ENCODE data around the gene KRTAP21-3. TPM values are rescaled to one million over a fixed set of nuclear protein-coding genes. Genes with fewer than 3 reads are reported as not detected.

KRTAP21-3 gene
- total RNA-seq, 1 donor from 2014 or later: not detected

GRCh38 chr21:30714946-30715345, 3.6 kb downstream of the KRTAP21-3 start:
- Histone ChIP-seq H3K4me3 (no peak overlapping the region), H3K36me3 (no peaks in the 10 kb centered on the region), H3K9me3 (no peaks in the 10 kb centered on the region), H3K27me3 (no peaks in the 10 kb centered on the region), H3K4me1 (no peaks in the 10 kb centered on the region), H3K27ac (no peak overlapping the region)
- intact Hi-C loops (cut with DNase I): no loop called here
- DNase-seq (ENCODE audit: extremely low spot score in 2 of 2): no peak
- TF ChIP-seq POLR2AphosphoS5 (IDR thresholded peaks at IDR 0.05; ENCODE audit: insufficient read depth in 1 of 2, low read depth in 1 of 2): no peak
- no peak for TF ChIP-seq CTCF (IDR thresholded peaks at IDR 0.05)
- no peak for TF ChIP-seq POLR2A (IDR thresholded peaks at IDR 0.05)

GRCh38 chr21:30714456-30714855, 4.1 kb downstream of the KRTAP21-3 start:
- Histone ChIP-seq H3K4me1 (no peaks in the 10 kb centered on the region), H3K36me3 (no peaks in the 10 kb centered on the region), H3K4me3 (no peak overlapping the region), H3K9me3 (no peaks in the 10 kb centered on the region), H3K27me3 (no peaks in the 10 kb centered on the region), H3K27ac (no peak overlapping the region)
- TF ChIP-seq POLR2A (IDR thresholded peaks at IDR 0.05) (no peak), POLR2AphosphoS5 (IDR thresholded peaks at IDR 0.05; ENCODE audit: insufficient read depth in 1 of 2, low read depth in 1 of 2) (no peak), CTCF (IDR thresholded peaks at IDR 0.05) (no peak)
- intact Hi-C loops (cut with DNase I): no loop called here
- no peak for DNase-seq (ENCODE audit: extremely low spot score in 2 of 2)

- TF ChIP-seq CTCF (IDR thresholded peaks at IDR 0.05) (no peak), POLR2A (IDR thresholded peaks at IDR 0.05) (no peak), POLR2AphosphoS5 (IDR thresholded peaks at IDR 0.05; ENCODE audit: insufficient read depth in 1 of 2, low read depth in 1 of 2) (no peak)
- no peaks in the 10 kb centered on the region for H3K27me3 ChIP-seq
- intact Hi-C loops (cut with DNase I): no loop called here
- H3K27ac ChIP-seq: no peak overlapping the region
- no peaks in the 10 kb centered on the region for H3K9me3 ChIP-seq
- H3K4me3 ChIP-seq: no peak overlapping the region
- H3K36me3 ChIP-seq: no peaks in the 10 kb centered on the region
- DNase-seq (ENCODE audit: extremely low spot score in 2 of 2): no peak
- no peaks in the 10 kb centered on the region for H3K4me1 ChIP-seq
Observed at GRCh38 chr21:30713766-30714165, 4.8 kb downstream of the KRTAP21-3 start.

- DNase-seq (ENCODE audit: extremely low spot score in 2 of 2): no peak
- no peaks in the 10 kb centered on the region for H3K4me1 ChIP-seq
- H3K36me3 ChIP-seq: no peaks in the 10 kb centered on the region
- no peak overlapping the region for H3K4me3 ChIP-seq
- no peak for TF ChIP-seq CTCF (IDR thresholded peaks at IDR 0.05)
- TF ChIP-seq POLR2A (IDR thresholded peaks at IDR 0.05): no peak
- TF ChIP-seq POLR2AphosphoS5 (IDR thresholded peaks at IDR 0.05; ENCODE audit: insufficient read depth in 1 of 2, low read depth in 1 of 2): no peak
- H3K9me3 ChIP-seq: no peaks in the 10 kb centered on the region
- intact Hi-C loops (cut with DNase I): no loop called here
- H3K27me3 ChIP-seq: no peaks in the 10 kb centered on the region
- H3K27ac ChIP-seq: no peak overlapping the region
Observed at GRCh38 chr21:30710499-30710898, 8.1 kb downstream of the KRTAP21-3 start.

- H3K4me1 ChIP-seq: no peaks in the 10 kb centered on the region
- H3K4me3 ChIP-seq: no peak overlapping the region
- intact Hi-C loops (cut with DNase I): no loop called here
Observed at GRCh38 chr21:30707409-30707808, 11.2 kb downstream of the KRTAP21-3 start.

More at GRCh38 chr21:30707409-30707808, 11.2 kb downstream of the KRTAP21-3 start:
- H3K27ac ChIP-seq: no peak overlapping the region
- no peak for TF ChIP-seq POLR2A (IDR thresholded peaks at IDR 0.05)
- no peak for TF ChIP-seq CTCF (IDR thresholded peaks at IDR 0.05)
- TF ChIP-seq POLR2AphosphoS5 (IDR thresholded peaks at IDR 0.05; ENCODE audit: insufficient read depth in 1 of 2, low read depth in 1 of 2): no peak
- no peak for DNase-seq (ENCODE audit: extremely low spot score in 2 of 2)
- no peaks in the 10 kb centered on the region for H3K36me3 ChIP-seq
- H3K9me3 ChIP-seq: no peaks in the 10 kb centered on the region
- no peaks in the 10 kb centered on the region for H3K27me3 ChIP-seq
